AG04449 (cell line): ENCODE measurements around the gene DPAGT1.

Source experiments
- CTCF ChIA-PET: fragments of 350-600 bp; formaldehyde crosslinking; extraction: SDS; loops from one replicate; lab custom pipeline; 2021; ENCODE audit warnings: antibody characterized with exemption; lab: Yijun Ruan, JAX
- POLR2A ChIA-PET: fragments of 400-600, 350-600 bp; formaldehyde crosslinking; extraction: SDS; loops from one replicate; lab custom pipeline; 2020; ENCODE audit warnings: antibody characterized with exemption, inconsistent platforms; lab: Yijun Ruan, JAX
- DNase-seq: peaks from one replicate; pipeline ENCODE4 v3.0.0-alpha.2; 2010; ENCODE audit warnings: low read depth, low spot score
- H3K4me3 ChIP-seq: 2 replicates; pipeline ENCODE4 v1.5.1; 2011; ENCODE audit warnings: low read depth, mild to moderate bottlenecking, control low read depth, low read length
- CTCF ChIP-seq: IDR thresholded peaks from one replicate; pipeline ENCODE4 v1.5.1; 2011; ENCODE audit warnings: mild to moderate bottlenecking, moderate library complexity, low read length, control low read depth, inconsistent platforms; ENCODE audit not compliant: insufficient read depth; ENCODE audit errors: missing control alignments

DPAGT1 gene

GRCh38 chr11:119118227-119118626 is 16.6 kb upstream of the DPAGT1 start:
- H3K4me3 ChIP-seq, result no peak overlapping the region
- ChIA-PET POLR2A (no interaction called here), CTCF (interaction anchor here (0.9 to 1.7 kb wide), 7 partner anchors 9 to 222 kb away, joined by 3 to 5 read pairs (median 4); partner anchors contain the start of gene C1QTNF5)
- TF ChIP-seq CTCF, result no peak
- no peak for DNase-seq

GRCh38 chr11:119117004-119117706 is 15.5 kb upstream of the DPAGT1 start:
- POLR2A ChIA-PET, result no interaction called here

GRCh38 chr11:119116601-119117000 is 14.9 kb upstream of the DPAGT1 start:
- ChIA-PET CTCF (interaction anchor here (1.2 kb wide), 1 partner anchor 223 kb away, joined by 4 read pairs; no protein-coding TSS in a partner anchor), POLR2A (no interaction called here)
- no peak overlapping the region for H3K4me3 ChIP-seq
- DNase-seq, result no peak
- TF ChIP-seq CTCF, result no peak

More at GRCh38 chr11:119117004-119117706, 15.5 kb upstream of the DPAGT1 start:
- CTCF ChIA-PET, result interaction anchor here (1.7 kb wide), 1 partner anchor 207 kb away, joined by 4 read pairs; no protein-coding TSS in a partner anchor
- DNase-seq, result no peak
- TF ChIP-seq CTCF, result no peak
- no peak overlapping the region for H3K4me3 ChIP-seq

- DNase-seq, result no peak
- no peak overlapping the region for H3K4me3 ChIP-seq
- POLR2A ChIA-PET, result interaction anchor here (0.8 kb wide), 1 partner anchor 9 kb away, joined by 3 read pairs; the partner anchor contains the start of gene C2CD2L
- no peak for TF ChIP-seq CTCF
- CTCF ChIA-PET, result interaction anchor here (1.2 kb wide), 2 partner anchors 206 to 224 kb away, joined by 3 to 4 read pairs; no protein-coding TSS in a partner anchor
Observed at GRCh38 chr11:119116235-119116594, 14.6 kb upstream of the DPAGT1 start.

GRCh38 chr11:119115484-119116234 is 14.0 kb upstream of the DPAGT1 start:
- POLR2A ChIA-PET, result interaction anchor here (0.8 kb wide), 1 partner anchor 9 kb away, joined by 3 read pairs; the partner anchor contains the start of gene C2CD2L
- DNase-seq, result no peak
- TF ChIP-seq CTCF, result no peak
- no peak overlapping the region for H3K4me3 ChIP-seq
- CTCF ChIA-PET, result interaction anchor here (1.2 kb wide), 2 partner anchors 207 to 224 kb away, joined by 3 to 4 read pairs; no protein-coding TSS in a partner anchor
